ENCODE results near the gene PRUNE2. TPM values are rescaled to one million over a fixed set of nuclear protein-coding genes. Genes with fewer than 3 reads are reported as not detected.

The PRUNE2 gene
- total RNA-seq, 1 donor from 2014 or later = 4.3 TPM

DNA sequence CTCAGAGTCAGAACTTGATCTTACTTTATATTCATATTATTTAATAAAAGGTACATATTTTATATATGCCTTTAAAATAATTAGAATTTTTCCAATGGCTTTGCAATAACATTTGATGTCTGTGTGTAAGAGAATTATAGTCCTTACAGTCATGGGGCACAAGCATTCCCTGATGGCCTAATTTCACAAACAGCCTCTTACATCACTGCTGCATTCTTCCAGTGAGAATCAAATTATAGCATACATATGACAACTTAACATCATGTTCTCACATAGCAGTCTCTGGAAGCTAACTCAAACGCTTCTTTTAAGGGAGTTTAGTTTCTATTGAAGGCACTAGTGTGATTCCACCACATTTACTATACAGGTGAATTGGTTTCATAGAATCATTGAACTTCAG lies 15.3 kb upstream of the PRUNE2 start:
- Mint-ChIP-seq H3K27ac (ENCODE audit: unreplicated experiment) (no peak overlapping the region), H3K4me1 (no peaks in the 10 kb centered on the region), H3K4me3 (no peak overlapping the region), H3K9me3 (peaks cover 7% of the 10 kb centered on the region), H3K27me3 (ENCODE audit: low read depth) (peaks cover 18% of the 10 kb centered on the region), H3K36me3 (ENCODE audit: low read depth) (no peaks in the 10 kb centered on the region)
- DNase-seq (ENCODE audit: low read depth, low spot score) = no peak
- TF ChIP-seq, protein P1, sequence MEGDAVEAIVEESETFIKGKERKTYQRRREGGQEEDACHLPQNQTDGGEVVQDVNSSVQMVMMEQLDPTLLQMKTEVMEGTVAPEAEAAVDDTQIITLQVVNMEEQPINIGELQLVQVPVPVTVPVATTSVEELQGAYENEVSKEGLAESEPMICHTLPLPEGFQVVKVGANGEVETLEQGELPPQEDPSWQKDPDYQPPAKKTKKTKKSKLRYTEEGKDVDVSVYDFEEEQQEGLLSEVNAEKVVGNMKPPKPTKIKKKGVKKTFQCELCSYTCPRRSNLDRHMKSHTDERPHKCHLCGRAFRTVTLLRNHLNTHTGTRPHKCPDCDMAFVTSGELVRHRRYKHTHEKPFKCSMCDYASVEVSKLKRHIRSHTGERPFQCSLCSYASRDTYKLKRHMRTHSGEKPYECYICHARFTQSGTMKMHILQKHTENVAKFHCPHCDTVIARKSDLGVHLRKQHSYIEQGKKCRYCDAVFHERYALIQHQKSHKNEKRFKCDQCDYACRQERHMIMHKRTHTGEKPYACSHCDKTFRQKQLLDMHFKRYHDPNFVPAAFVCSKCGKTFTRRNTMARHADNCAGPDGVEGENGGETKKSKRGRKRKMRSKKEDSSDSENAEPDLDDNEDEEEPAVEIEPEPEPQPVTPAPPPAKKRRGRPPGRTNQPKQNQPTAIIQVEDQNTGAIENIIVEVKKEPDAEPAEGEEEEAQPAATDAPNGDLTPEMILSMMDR (conservative IDR thresholded peaks at IDR 0.05) = no peak

DNA sequence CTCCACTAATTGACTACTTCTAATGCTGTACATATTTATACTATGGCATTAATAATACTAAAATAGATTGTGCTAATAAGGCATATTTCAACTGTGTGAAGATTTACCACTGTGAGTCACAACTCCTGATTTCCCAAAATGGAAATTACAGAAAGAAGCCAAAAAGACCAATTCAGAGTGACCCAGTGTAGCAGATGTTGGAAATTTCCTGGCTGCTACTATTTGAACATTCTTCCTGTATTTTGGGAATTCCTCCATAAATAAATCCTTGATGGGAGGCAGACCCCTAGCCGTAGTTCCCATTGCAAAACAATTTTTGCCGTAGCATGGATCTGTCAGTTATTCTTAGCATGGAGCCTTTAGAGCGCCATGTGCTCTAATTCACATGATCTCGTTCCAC lies 11.4 kb upstream of the PRUNE2 start:
- Mint-ChIP-seq H3K27ac (ENCODE audit: unreplicated experiment) (no peak overlapping the region), H3K36me3 (ENCODE audit: low read depth) (no peaks in the 10 kb centered on the region), H3K4me1 (no peaks in the 10 kb centered on the region), H3K4me3 (no peak overlapping the region), H3K9me3 (peaks cover 2% of the 10 kb centered on the region), H3K27me3 (ENCODE audit: low read depth) (peaks cover 22% of the 10 kb centered on the region)
- TF ChIP-seq, protein P1 (conservative IDR thresholded peaks at IDR 0.05) = no peak
- DNase-seq (ENCODE audit: low read depth, low spot score) = no peak

DNA sequence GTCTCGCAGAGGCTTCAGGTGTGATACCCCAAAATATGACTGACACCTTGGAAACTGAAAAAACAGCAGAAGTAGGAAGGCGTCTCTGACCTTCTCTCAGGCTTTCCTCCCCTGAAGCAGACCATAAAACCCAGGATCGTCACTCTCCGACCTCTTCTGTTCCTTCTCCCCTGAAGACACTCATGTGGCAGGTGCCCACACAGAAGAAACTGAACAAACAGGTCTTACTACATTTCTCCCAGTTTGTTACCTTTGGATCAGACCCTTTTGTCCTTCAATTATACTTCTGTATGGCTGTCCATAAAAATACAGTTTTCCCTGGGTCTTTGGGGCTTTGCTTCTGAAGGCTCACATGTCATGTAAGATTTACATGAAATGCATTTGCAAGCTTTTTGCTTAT lies 10.3 kb upstream of the PRUNE2 start:
- Mint-ChIP-seq H3K27me3 (ENCODE audit: low read depth) (peaks cover 21% of the 10 kb centered on the region), H3K9me3 (no peaks in the 10 kb centered on the region), H3K36me3 (ENCODE audit: low read depth) (no peaks in the 10 kb centered on the region), H3K4me1 (no peaks in the 10 kb centered on the region), H3K4me3 (no peak overlapping the region), H3K27ac (ENCODE audit: unreplicated experiment) (no peak overlapping the region)
- DNase-seq (ENCODE audit: low read depth, low spot score) = no peak
- TF ChIP-seq, protein P1 (conservative IDR thresholded peaks at IDR 0.05) = no peak

DNA sequence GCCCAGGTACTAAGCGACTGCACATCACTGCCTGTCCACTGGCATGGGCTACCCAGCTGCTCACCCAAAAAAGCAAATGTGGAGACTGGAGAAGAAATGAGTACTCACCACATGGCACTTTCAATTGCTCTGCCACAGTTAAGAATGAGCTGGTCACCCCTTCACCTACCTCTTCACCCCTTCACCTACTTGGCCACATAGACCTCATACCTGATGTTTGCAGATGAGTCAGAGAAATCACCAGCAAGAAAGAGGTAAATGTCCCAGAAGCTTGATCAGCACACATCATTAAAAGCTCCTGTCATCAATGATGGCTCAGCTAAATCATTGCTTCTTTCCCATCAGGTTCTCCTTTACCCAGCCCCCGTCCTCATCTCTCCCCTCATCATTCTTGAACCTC lies 7.6 kb upstream of the PRUNE2 start:
- no peak overlapping the region for H3K27ac Mint-ChIP-seq (ENCODE audit: unreplicated experiment)
- H3K4me1 Mint-ChIP-seq = no peaks in the 10 kb centered on the region
- no peaks in the 10 kb centered on the region for H3K9me3 Mint-ChIP-seq
- no peaks in the 10 kb centered on the region for H3K36me3 Mint-ChIP-seq (ENCODE audit: low read depth)
- DNase-seq (ENCODE audit: low read depth, low spot score) = no peak
- peaks cover 39% of the 10 kb centered on the region for H3K27me3 Mint-ChIP-seq (ENCODE audit: low read depth)
- H3K4me3 Mint-ChIP-seq = no peak overlapping the region
- TF ChIP-seq, protein P1 (conservative IDR thresholded peaks at IDR 0.05) = no peak

DNA sequence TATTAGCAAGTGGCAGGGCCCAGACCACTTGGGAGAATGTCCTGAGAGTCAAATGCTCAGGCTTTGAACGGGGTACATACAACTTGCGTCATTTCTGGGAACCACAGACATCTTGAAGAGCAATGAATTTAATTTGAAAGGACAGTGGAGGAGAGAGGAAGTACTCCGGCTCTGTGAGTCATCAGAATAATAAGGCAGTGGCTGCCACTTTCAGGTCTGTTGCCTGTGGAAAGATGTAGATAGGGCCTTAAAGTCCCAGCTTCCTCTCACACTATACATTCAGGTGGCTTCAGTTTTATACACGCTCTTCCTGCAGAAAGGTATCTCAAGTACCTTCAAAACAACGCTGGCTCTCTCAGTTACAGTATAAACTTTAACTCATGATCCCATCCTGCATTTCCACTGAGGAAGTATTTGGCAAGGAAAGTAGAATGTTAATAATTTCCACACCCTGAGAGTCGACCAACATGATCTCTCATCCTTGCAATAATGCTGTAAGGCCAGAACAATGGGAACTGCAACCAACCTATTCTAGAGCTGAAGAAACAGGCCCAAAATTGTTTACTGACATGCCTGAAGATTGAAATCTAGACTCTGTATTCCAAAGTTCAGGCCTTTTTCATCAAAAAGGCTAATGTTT lies 6.8 kb upstream of the PRUNE2 start:
- Mint-ChIP-seq H3K36me3 (ENCODE audit: low read depth) (no peaks in the 10 kb centered on the region), H3K27ac (ENCODE audit: unreplicated experiment) (no peak overlapping the region), H3K27me3 (ENCODE audit: low read depth) (peaks cover 44% of the 10 kb centered on the region), H3K4me3 (no peak overlapping the region), H3K9me3 (no peaks in the 10 kb centered on the region), H3K4me1 (no peaks in the 10 kb centered on the region)
- TF ChIP-seq, protein P1 (conservative IDR thresholded peaks at IDR 0.05) = no peak
- DNase-seq (ENCODE audit: low read depth, low spot score) = no peak

All from neural crest cell (in vitro differentiated cells).